K562 (cell line): ENCODE data around the gene ABHD16A. TPM values are rescaled to one million over a fixed set of nuclear protein-coding genes. Genes with fewer than 3 reads are reported as not detected.

Experiments used
- BDP1 ChIP-seq: IDR thresholded peaks from 3 replicates; pipeline ENCODE4 v1.6.1; 2011; ENCODE audit not compliant: insufficient read length, insufficient read depth
- CTBP1 ChIP-seq: fragments of 450-650 bp; IDR thresholded peaks from 2 replicates; pipeline ENCODE4 v1.6.1; 2016; ENCODE audit warnings: borderline replicate concordance
- HCFC1 ChIP-seq: IDR thresholded peaks from 2 replicates; pipeline ENCODE4 v1.6.1; 2012; ENCODE audit warnings: low read depth, low read length, improper control_type of control experiment
- LEF1 ChIP-seq: fragments of 450-650 bp; IDR thresholded peaks from 2 replicates; pipeline ENCODE4 v1.6.1; 2016; ENCODE audit warnings: mild to moderate bottlenecking
- MCM7 ChIP-seq, 2 experiments: fragments of 450-650 bp; IDR thresholded peaks; 2 replicates each; pipeline ENCODE4 v1.6.1; 2016 to 2018
- NONO ChIP-seq, 2 experiments: fragments of 200-400 bp in 1 of 2; fragments of 450-650 bp in 1 of 2; formaldehyde crosslinking in 1 of 2; IDR thresholded peaks; 2 replicates each; pipeline ENCODE4 v1.6.1; 2017; ENCODE audit warnings: low read depth in 2 of 2, mild to moderate bottlenecking in 2 of 2, moderate library complexity in 2 of 2, low read length in 1 of 2
- YBX1 ChIP-seq: fragments of 450-650 bp; IDR thresholded peaks from 2 replicates; pipeline ENCODE4 v1.7.1; 2016; ENCODE audit warnings: mild to moderate bottlenecking
- ZNF584 ChIP-seq: fragments of 200-800 bp; sonication (Bioruptor generic); IDR thresholded peaks from 2 replicates; pipeline ENCODE4 v1.6.1; 2016; ENCODE audit warnings: low read depth, mild to moderate bottlenecking, missing genetic modification characterization, missing compliant biosample characterization
- polyA plus RNA-seq, 8 experiments: library from polyadenylated mRNA; depleted of rRNA in 4 of 8; stranded (reverse) in 5 of 8; unstranded in 3 of 8; fragments of >200 nt; fragmentation: Nextera tagmentation in 2 of 8; fragmentation: Illumina TruSeq in 1 of 8; extraction: Ambion mirVana in 2 of 8; extraction: Trizol in 1 of 8; gene quantifications; 2 replicates each; pipeline versions ENCODE4 v1.2.1 to v1.2.3, GENCODE V29; 2011 to 2014; ENCODE audit warnings: inconsistent platforms in 1 of 8, missing spikeins in 1 of 8
- total RNA-seq, 7 experiments: library from RNA; depleted of rRNA in 6 of 7; stranded (reverse); fragments of >200 nt in 6 of 7; fragmentation: Illumina TruSeq in 2 of 7; extraction: Trizol in 2 of 7; gene quantifications; 2 replicates each; pipeline versions ENCODE4 v1.2.1 to v1.2.3, GENCODE V29; 2011 to 2021; ENCODE audit warnings: low replicate concordance in 1 of 7
- TF ChIP-seq, protein P1 (sequence below): fragments of 250-450 bp; sonication (Bioruptor Pico); IDR thresholded peaks from 2 replicates; pipeline ENCODE4 v1.4.0; 2020
- TF ChIP-seq, protein P2 (sequence below): sonication (generic); formaldehyde crosslinking; IDR thresholded peaks from 2 replicates; pipeline ENCODE4 v1.8.0; 2022; ENCODE audit warnings: missing genetic modification reagents, mild to moderate bottlenecking, borderline replicate concordance
- TF ChIP-seq, protein P3 (sequence below): fragments of 250-450 bp; sonication (Bioruptor Pico); IDR thresholded peaks from 2 replicates; pipeline ENCODE4 v1.5.0; 2021
- TF ChIP-seq, protein P4 (sequence below), 2 experiments: fragments of 450-650 bp; IDR thresholded peaks; 2 replicates each; pipeline ENCODE4 v1.6.1; 2016

Gene ABHD16A
- total and polyA plus RNA-seq, 9 of the 15 experiments (the other 6 are each of a cell fraction or from before 2014, with no cell fraction given): 25.8 to 120 (median 81.6) TPM

GRCh38 chr6:31652925-31653724 is 50.0 kb downstream of the ABHD16A start (continued):
- peak; percentile 90; the same call in 1 of the 2 replicates for TF ChIP-seq LEF1
- no peak for TF ChIP-seq BDP1
- TF ChIP-seq YBX1: no peak
- TF ChIP-seq, protein P1, sequence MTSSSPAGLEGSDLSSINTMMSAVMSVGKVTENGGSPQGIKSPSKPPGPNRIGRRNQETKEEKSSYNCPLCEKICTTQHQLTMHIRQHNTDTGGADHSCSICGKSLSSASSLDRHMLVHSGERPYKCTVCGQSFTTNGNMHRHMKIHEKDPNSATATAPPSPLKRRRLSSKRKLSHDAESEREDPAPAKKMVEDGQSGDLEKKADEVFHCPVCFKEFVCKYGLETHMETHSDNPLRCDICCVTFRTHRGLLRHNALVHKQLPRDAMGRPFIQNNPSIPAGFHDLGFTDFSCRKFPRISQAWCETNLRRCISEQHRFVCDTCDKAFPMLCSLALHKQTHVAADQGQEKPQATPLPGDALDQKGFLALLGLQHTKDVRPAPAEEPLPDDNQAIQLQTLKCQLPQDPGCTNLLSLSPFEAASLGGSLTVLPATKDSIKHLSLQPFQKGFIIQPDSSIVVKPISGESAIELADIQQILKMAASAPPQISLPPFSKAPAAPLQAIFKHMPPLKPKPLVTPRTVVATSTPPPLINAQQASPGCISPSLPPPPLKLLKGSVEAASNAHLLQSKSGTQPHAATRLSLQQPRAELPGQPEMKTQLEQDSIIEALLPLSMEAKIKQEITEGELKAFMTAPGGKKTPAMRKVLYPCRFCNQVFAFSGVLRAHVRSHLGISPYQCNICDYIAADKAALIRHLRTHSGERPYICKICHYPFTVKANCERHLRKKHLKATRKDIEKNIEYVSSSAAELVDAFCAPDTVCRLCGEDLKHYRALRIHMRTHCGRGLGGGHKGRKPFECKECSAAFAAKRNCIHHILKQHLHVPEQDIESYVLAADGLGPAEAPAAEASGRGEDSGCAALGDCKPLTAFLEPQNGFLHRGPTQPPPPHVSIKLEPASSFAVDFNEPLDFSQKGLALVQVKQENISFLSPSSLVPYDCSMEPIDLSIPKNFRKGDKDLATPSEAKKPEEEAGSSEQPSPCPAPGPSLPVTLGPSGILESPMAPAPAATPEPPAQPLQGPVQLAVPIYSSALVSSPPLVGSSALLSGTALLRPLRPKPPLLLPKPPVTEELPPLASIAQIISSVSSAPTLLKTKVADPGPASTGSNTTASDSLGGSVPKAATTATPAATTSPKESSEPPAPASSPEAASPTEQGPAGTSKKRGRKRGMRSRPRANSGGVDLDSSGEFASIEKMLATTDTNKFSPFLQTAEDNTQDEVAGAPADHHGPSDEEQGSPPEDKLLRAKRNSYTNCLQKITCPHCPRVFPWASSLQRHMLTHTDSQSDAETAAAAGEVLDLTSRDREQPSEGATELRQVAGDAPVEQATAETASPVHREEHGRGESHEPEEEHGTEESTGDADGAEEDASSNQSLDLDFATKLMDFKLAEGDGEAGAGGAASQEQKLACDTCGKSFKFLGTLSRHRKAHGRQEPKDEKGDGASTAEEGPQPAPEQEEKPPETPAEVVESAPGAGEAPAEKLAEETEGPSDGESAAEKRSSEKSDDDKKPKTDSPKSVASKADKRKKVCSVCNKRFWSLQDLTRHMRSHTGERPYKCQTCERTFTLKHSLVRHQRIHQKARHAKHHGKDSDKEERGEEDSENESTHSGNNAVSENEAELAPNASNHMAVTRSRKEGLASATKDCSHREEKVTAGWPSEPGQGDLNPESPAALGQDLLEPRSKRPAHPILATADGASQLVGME: no peak
- TF ChIP-seq, protein P2, sequence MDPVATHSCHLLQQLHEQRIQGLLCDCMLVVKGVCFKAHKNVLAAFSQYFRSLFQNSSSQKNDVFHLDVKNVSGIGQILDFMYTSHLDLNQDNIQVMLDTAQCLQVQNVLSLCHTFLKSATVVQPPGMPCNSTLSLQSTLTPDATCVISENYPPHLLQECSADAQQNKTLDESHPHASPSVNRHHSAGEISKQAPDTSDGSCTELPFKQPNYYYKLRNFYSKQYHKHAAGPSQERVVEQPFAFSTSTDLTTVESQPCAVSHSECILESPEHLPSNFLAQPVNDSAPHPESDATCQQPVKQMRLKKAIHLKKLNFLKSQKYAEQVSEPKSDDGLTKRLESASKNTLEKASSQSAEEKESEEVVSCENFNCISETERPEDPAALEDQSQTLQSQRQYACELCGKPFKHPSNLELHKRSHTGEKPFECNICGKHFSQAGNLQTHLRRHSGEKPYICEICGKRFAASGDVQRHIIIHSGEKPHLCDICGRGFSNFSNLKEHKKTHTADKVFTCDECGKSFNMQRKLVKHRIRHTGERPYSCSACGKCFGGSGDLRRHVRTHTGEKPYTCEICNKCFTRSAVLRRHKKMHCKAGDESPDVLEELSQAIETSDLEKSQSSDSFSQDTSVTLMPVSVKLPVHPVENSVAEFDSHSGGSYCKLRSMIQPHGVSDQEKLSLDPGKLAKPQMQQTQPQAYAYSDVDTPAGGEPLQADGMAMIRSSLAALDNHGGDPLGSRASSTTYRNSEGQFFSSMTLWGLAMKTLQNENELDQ (CRISPR knock-in tag): no peak
- TF ChIP-seq ZNF584 (CRISPR knock-in tag): peak; percentile 10; the same call in 1 of the 2 replicates
- TF ChIP-seq HCFC1: no peak
- TF ChIP-seq, protein P3, sequence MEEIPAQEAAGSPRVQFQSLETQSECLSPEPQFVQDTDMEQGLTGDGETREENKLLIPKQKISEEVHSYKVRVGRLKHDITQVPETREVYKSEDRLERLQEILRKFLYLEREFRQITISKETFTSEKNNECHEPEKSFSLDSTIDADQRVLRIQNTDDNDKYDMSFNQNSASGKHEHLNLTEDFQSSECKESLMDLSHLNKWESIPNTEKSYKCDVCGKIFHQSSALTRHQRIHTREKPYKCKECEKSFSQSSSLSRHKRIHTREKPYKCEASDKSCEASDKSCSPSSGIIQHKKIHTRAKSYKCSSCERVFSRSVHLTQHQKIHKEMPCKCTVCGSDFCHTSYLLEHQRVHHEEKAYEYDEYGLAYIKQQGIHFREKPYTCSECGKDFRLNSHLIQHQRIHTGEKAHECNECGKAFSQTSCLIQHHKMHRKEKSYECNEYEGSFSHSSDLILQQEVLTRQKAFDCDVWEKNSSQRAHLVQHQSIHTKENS (CRISPR knock-in tag): peak; percentile 91; the same call in 1 of the 2 replicates
- no peak for TF ChIP-seq NONO (IDR thresholded peaks at IDR 0.05; ENCODE audit: low read depth in 2 of 2, low read length in 1 of 2)
- TF ChIP-seq, protein P4, sequence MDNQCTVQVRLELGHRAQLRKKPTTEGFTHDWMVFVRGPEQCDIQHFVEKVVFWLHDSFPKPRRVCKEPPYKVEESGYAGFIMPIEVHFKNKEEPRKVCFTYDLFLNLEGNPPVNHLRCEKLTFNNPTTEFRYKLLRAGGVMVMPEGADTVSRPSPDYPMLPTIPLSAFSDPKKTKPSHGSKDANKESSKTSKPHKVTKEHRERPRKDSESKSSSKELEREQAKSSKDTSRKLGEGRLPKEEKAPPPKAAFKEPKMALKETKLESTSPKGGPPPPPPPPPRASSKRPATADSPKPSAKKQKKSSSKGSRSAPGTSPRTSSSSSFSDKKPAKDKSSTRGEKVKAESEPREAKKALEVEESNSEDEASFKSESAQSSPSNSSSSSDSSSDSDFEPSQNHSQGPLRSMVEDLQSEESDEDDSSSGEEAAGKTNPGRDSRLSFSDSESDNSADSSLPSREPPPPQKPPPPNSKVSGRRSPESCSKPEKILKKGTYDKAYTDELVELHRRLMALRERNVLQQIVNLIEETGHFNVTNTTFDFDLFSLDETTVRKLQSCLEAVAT (IDR thresholded peaks at IDR 0.05): peak; percentile 90; a peak in 3 of 4 replicates
- TF ChIP-seq MCM7 (IDR thresholded peaks at IDR 0.05): peak in 1 of 2 experiments; percentile 87; a peak in 1 of 4 replicates
- TF ChIP-seq CTBP1: peak; percentile 92; the same call in 1 of the 2 replicates
